ENCODE data around the gene SLFNL1. TPM values are rescaled to one million over a fixed set of nuclear protein-coding genes. Genes with fewer than 3 reads are reported as not detected.

Gene SLFNL1
- total RNA-seq, 6 experiments from 2014 or later: 0.06 to 0.27 (median 0.14) TPM; not detected in 3

DNA sequence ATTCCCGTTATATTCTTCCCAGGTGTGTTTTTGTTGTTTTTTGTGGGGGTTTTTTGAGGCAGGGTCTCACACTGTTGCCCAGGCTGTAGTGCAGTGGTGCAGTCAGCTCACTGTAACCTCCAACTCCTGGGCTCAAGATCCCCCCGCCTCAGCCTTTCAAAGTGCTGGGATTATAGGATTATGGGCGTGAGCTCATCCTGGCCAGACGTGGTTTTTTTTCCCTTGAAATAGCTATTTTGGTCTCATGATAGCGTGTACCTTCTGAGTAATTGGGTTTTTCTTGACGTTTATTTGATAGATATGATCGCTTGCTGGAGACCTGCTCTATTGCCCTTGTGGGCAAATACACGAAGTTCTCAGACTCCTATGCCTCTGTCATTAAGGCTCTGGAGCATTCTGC is 24.4 kb downstream of the SLFNL1 start:
- peaks cover 4 to 93% (median 50%) of the 10 kb centered on the region in 4 donors for H3K36me3 ChIP-seq
- DNase-seq (no peak), ATAC-seq (no peak)
- H3K27ac ChIP-seq: no peak overlapping the region
- H3K9me3 ChIP-seq: no peaks in the 10 kb centered on the region
- no peaks in the 10 kb centered on the region for H3K27me3 ChIP-seq
- TF ChIP-seq POLR2A (IDR thresholded peaks at IDR 0.05): no peak
- TF ChIP-seq, protein P1, sequence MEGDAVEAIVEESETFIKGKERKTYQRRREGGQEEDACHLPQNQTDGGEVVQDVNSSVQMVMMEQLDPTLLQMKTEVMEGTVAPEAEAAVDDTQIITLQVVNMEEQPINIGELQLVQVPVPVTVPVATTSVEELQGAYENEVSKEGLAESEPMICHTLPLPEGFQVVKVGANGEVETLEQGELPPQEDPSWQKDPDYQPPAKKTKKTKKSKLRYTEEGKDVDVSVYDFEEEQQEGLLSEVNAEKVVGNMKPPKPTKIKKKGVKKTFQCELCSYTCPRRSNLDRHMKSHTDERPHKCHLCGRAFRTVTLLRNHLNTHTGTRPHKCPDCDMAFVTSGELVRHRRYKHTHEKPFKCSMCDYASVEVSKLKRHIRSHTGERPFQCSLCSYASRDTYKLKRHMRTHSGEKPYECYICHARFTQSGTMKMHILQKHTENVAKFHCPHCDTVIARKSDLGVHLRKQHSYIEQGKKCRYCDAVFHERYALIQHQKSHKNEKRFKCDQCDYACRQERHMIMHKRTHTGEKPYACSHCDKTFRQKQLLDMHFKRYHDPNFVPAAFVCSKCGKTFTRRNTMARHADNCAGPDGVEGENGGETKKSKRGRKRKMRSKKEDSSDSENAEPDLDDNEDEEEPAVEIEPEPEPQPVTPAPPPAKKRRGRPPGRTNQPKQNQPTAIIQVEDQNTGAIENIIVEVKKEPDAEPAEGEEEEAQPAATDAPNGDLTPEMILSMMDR (IDR thresholded peaks at IDR 0.05): no peak
- peaks cover 0 to 5% (median 0%) of the 10 kb centered on the region in 4 donors for H3K4me1 ChIP-seq
- H3K4me3 ChIP-seq: no peak overlapping the region
- WGBS (ENCODE audit: insufficient coverage, low coverage, low lambda C conversion rate, missing lambda C conversion rate): 71% methylated on average over 6 of the region's 8 CpGs
- intact Hi-C loops (cut with DNase I): no loop called here

DNA sequence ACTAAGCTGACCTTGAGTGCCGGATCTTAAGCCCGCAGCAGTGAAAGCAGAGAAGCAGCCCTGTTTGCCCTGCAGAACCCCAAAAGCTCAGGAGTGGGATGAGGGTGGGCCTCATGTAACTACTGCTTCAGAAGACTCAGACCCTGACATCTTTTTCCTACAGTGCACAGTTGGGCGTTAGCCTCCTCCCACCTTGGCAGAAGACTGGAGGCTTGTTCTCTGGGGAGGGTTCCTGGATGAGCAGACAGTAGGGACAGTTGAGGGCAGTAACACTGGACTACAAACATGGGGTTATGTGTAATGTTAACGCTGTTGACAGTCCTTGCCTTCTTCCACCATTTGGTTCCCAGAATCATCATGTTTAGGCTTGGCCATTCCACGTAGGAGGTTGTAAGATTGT is 32.5 kb downstream of the SLFNL1 start:
- DNase-seq (peak in 1 of 3 donors; percentile 65), ATAC-seq (peak; percentile 27 to 70 (median 58))
- Histone ChIP-seq H3K27ac (peak overlapping the region; percentile 23 to 92 (median 85)), H3K4me1 (peaks cover 0 to 61% (median 11%) of the 10 kb centered on the region in 4 donors), H3K4me3 (peak overlapping the region; percentile 27 to 73 (median 68)), H3K9me3 (no peaks in the 10 kb centered on the region), H3K36me3 (peaks cover 0 to 40% (median 13%) of the 10 kb centered on the region in 4 donors), H3K27me3 (no peaks in the 10 kb centered on the region)
- intact Hi-C loops (cut with DNase I): no loop called here
- no peak for TF ChIP-seq POLR2A (IDR thresholded peaks at IDR 0.05)
- TF ChIP-seq, protein P1 (IDR thresholded peaks at IDR 0.05): no peak
- 38% methylated on average over 4 of the region's 5 CpGs for WGBS (ENCODE audit: insufficient coverage, low coverage, low lambda C conversion rate, missing lambda C conversion rate)

DNA sequence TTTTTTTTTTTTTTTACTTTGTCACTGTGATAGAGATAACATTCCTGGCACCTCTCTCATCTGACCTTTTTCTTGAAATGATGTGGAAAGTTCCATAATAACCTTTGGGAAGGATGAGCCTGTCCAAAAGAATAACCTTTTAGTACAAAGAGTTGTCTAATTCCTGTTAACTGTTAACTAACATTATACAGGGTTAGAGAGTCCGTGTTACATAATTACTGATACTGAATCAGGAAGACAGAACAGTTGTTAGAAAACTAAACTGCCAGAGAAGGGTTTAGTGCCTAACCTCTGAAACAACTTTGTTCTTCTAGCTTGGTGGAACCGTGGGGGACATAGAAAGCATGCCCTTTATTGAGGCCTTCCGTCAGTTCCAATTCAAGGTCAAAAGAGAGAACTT is 33.2 kb downstream of the SLFNL1 start:
- Histone ChIP-seq H3K9me3 (no peaks in the 10 kb centered on the region), H3K27ac (peak overlapping the region in 2 of 3 donors; percentile 85 to 92), H3K4me1 (peaks cover 0 to 60% (median 11%) of the 10 kb centered on the region in 4 donors), H3K4me3 (peak overlapping the region; percentile 27 to 73 (median 68)), H3K36me3 (peaks cover 0 to 34% (median 8%) of the 10 kb centered on the region in 4 donors), H3K27me3 (no peaks in the 10 kb centered on the region)
- ATAC-seq (peak; percentile 55 to 69 (median 60)), DNase-seq (no peak)
- intact Hi-C loops (cut with DNase I): no loop called here
- WGBS (ENCODE audit: insufficient coverage, low coverage, low lambda C conversion rate, missing lambda C conversion rate): 18% methylated on average over 3 of the region's 3 CpGs
- TF ChIP-seq, protein P1 (IDR thresholded peaks at IDR 0.05): no peak
- TF ChIP-seq POLR2A (IDR thresholded peaks at IDR 0.05): peak; percentile 50

DNA sequence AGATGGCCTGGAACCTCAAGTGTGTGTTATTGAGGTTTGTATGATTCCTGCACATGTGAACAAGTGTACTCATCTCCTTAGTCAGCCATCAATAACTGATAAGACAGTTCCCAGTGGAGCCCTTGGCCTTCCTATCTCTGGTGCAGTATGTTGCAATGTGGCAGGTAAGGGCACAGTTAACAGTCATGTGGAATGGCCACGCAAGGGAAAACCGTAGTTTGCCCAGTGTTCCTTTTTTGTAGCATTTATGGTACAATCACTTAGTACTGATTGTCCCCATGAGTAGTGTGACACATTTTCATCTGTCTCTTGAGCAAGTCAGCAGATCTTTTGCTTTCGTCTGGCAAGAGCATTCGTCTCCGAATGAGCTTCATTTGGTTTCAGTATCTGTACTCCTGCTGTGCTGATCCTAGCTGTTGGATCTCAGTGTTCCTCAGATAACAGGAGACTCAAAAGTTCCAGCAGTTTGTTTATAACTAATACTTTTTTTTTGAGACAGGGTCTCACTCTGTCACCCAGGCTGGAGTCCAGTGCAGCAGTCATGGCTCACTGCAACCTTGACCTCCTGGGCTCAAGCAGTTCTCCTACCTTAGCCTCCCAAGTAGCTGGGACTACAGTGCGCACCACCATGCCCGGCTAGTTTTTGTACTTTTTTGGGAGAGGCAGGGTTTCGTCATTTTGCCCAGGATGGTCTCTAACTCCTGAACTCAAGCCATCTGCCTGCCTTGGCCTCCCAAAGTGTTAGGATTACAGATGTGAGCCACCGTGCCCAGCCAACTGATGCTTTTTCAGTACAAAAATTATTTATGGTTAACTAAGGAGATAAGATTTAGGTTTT is 33.9 kb downstream of the SLFNL1 start:
- DNase-seq (peak; percentile 32 to 84 (median 61)), ATAC-seq (peak; percentile 61 to 74 (median 70))
- peak overlapping the region; percentile 35 to 92 (median 85) for H3K27ac ChIP-seq
- H3K36me3 ChIP-seq: peaks cover 0 to 28% (median 7%) of the 10 kb centered on the region in 4 donors
- no peak for TF ChIP-seq POLR2A (IDR thresholded peaks at IDR 0.05)
- TF ChIP-seq, protein P1 (IDR thresholded peaks at IDR 0.05): no peak
- WGBS (ENCODE audit: insufficient coverage, low coverage, low lambda C conversion rate, missing lambda C conversion rate): 30% methylated on average over 8 of the region's 9 CpGs
- H3K4me1 ChIP-seq: peaks cover 0 to 56% (median 11%) of the 10 kb centered on the region in 4 donors
- intact Hi-C loops (cut with DNase I): no loop called here
- H3K9me3 ChIP-seq: no peaks in the 10 kb centered on the region
- no peaks in the 10 kb centered on the region for H3K27me3 ChIP-seq
- peak overlapping the region in 2 of 3 donors; percentile 17 to 73 for H3K4me3 ChIP-seq
